22Rv1 (cell line): ENCODE results near the gene SLC25A21.

ENCODE experiments used
- ZFX ChIP-seq: fragments of 450-650 bp; IDR thresholded peaks from 2 replicates; pipeline ENCODE4 v1.6.1; 2017; ENCODE audit warnings: antibody characterized with exemption, borderline replicate concordance
- TF ChIP-seq, protein P1 (sequence below): fragments of 450-650 bp; IDR thresholded peaks from 2 replicates; pipeline ENCODE4 v1.5.1; 2017; ENCODE audit warnings: mild to moderate bottlenecking

DNA sequence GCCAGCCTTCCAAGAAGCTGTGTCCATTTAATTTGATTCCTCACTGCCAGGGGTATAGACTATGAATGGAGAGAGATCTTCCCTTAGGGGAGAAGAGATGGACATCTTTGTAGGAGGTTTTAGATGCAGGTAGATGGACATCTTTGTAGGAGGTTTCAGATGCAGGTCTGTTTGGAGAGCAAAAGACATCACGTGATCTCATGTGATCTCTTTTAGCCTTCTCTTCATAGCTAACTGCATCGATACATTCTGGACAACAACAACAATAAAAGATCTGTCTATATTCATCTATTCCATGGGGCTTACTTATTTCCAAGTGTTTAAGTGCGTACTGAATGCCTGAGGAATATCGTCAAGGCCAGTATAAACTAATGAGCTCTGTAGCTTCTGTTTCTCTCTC, 347.6 kb downstream of the SLC25A21 start:
- TF ChIP-seq, protein P1, sequence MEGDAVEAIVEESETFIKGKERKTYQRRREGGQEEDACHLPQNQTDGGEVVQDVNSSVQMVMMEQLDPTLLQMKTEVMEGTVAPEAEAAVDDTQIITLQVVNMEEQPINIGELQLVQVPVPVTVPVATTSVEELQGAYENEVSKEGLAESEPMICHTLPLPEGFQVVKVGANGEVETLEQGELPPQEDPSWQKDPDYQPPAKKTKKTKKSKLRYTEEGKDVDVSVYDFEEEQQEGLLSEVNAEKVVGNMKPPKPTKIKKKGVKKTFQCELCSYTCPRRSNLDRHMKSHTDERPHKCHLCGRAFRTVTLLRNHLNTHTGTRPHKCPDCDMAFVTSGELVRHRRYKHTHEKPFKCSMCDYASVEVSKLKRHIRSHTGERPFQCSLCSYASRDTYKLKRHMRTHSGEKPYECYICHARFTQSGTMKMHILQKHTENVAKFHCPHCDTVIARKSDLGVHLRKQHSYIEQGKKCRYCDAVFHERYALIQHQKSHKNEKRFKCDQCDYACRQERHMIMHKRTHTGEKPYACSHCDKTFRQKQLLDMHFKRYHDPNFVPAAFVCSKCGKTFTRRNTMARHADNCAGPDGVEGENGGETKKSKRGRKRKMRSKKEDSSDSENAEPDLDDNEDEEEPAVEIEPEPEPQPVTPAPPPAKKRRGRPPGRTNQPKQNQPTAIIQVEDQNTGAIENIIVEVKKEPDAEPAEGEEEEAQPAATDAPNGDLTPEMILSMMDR: no peak
- no peak for TF ChIP-seq ZFX
